SK-MEL-5 (cell line): ENCODE data around the gene RPL27A. TPM values are rescaled to one million over a fixed set of nuclear protein-coding genes. Genes with fewer than 3 reads are reported as not detected.

Experiments
- DNase-seq: peaks from one replicate; pipeline ENCODE4 v3.0.0-alpha.2; 2016; ENCODE audit warnings: low read depth, low spot score
- in situ Hi-C: cut with HindIII; loops from 2 replicates; pipeline ENCODE4 v1.10.0; 2016; ENCODE audit warnings: low sequenced_read_pairs, high pct_unique_total_duplicates, low pct_unique_long_range_greater_than_20kb
- total RNA-seq: library from RNA; depleted of rRNA; stranded (reverse); fragments of >200 nt; shearing (Covaris generic); gene quantifications from 2 replicates; pipeline ENCODE4 v1.2.3, GENCODE V29; 2014

The RPL27A gene
- total RNA-seq, 1 experiment from 2014 or later, result 1,031 TPM

DNA sequence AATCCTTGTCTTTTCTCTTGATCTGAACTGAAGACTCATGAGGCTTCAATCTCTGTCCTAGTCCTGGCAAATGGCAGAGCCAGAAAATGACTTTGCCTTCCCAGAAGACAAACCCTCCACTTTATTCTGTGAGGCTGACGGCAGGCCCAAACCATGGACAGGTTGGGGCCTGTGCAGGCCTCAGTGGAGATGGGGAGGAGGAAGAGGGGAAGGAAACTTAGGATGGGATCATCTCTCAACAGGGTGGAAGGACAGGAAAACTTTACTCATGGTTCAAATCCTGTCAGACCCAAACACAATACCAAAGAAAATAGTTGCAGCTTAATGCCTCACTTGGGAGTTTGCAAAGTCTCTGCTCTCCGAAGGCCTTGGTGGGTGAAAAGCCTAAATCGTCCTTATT, 9.8 kb downstream of the RPL27A start:
- no peak for DNase-seq
- in situ Hi-C loops, result no loop called here

- DNase-seq, result peak; percentile 68
- in situ Hi-C loops, result no loop called here
These were observed 10.5 kb downstream of the RPL27A start for GRCh38 chr11:8693010-8693551.

GRCh38 chr11:8693555-8693954, 11.0 kb downstream of the RPL27A start:
- DNase-seq, result peak; percentile 88
- in situ Hi-C loops, result no loop called here

DNA sequence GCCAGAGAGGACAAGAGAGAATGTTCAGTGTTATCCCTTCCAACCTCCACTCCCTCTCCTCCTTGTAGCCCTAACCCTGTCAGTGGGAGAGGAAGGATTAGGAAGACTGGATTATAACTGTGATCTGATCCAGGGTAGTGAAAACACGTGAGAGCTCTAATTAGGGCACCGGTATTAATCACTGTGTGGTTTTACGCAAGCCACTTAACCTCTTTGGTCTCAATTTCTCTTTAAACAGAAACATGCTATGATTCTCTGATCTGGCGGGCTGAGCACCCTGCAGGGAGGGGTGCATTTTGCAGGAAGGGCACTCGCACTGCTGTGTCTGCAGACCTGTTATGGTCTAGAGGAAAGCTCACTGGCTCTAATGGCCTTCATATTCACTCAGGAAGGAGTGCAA, 11.5 kb downstream of the RPL27A start:
- no peak for DNase-seq
- in situ Hi-C loops, result no loop called here

GRCh38 chr11:8697054-8697453, 14.5 kb downstream of the RPL27A start:
- no peak for DNase-seq
- in situ Hi-C loops, result no loop called here

- DNase-seq, result no peak
- in situ Hi-C loops, result no loop called here
These were observed 15.8 kb downstream of the RPL27A start for GRCh38 chr11:8698379-8698851.

DNA sequence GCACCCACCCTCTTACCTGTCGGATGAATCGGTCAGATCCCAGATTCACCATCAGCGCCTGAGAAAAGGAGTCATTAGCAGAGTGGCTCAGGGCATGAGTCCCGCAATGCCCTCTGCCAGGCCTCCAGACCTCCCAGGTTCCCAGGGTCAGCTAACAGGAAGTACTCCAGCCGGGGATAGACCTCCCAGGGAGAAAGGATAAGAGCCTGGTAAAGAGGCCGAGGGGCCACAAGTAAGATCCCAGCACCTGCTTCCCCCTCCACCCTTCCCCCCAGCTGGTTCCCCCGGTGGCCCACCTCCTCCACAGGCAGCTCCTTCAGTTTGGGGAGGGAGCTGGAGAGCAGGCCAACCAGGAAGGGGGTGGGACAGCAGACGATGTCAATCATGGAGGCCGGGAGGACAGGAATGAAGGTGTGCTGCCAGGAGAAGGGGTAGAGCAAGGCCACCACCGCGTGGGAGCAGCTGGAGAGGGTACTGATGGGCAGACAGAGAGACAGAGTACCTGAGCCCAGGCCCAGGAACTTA, 16.4 kb downstream of the RPL27A start:
- DNase-seq, result no peak
- in situ Hi-C loops, result no loop called here

DNA sequence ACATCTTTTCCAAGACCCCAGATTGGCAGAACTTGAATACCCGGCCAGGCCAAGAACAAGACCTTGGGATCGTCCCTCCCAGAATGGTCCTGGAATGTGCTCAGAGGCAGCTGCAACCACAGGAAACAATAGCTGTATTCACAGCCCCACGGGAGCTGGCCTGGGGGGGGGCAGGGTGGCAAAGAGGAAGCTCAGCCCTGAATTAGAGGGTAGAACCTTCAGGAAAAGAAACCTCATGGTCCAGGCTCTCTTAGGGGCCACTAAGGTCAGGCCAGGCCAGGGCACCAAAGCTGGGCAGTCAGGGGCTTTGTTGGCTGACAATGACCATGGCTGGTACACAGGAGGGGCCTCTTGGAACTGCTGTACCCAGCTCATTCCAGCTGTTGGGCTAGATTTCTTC, 17.3 kb downstream of the RPL27A start:
- in situ Hi-C loops, result no loop called here
- DNase-seq, result peak; percentile 92

DNA sequence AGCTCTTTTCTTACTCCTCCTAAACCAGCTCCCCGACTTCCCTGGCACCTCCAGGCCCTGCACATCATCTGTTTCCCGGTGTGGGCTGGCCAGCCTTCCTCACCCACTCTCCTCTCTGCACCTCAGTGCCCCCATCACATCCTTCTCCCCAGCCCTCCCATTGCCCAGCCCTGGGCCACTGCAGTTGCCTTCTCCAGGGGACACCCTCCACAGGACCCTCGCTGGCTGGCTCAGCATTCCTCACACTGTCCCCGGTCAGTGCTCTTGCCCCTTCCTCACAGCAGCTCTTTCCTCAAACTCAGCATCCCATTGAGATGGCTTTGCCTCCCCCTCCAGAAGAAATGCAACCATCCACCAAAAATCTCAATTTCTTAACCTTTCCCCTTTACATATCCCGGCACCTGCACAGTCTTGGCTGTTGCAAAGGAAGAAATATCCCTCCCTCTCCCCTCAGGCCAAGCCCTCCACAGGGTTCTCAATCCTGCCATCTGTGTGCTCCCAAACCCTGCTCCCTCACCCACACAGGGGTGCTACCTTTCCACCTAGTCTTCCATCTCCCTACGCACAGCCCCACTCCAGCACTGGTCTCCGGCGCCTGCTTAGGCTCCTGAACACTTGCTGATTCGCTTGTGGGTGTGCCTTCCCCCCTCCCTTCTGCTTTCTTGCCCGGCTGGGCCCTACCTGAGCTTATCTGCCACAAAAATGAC, 19.5 kb downstream of the RPL27A start:
- in situ Hi-C loops, result no loop called here
- DNase-seq, result no peak

DNA sequence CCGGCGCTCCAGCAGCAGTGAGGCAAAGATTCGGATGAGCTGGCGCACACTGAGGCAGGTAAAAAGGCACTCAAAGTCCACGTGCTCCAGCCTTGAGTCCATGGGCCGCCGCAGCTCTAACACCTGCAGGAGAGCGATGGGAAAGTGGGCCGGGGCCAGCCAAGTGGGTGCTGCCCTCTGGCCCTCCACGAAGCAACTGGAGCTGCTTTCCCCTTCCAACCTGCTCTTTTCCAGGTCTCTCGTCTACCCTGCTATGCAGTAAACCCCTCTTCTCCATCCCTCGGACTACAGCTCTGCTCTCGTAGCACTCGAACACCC, 20.0 kb downstream of the RPL27A start:
- no peak for DNase-seq
- in situ Hi-C loops, result no loop called here

GRCh38 chr11:8704136-8704535, 21.5 kb downstream of the RPL27A start:
- DNase-seq, result no peak
- in situ Hi-C loops, result no loop called here

DNA sequence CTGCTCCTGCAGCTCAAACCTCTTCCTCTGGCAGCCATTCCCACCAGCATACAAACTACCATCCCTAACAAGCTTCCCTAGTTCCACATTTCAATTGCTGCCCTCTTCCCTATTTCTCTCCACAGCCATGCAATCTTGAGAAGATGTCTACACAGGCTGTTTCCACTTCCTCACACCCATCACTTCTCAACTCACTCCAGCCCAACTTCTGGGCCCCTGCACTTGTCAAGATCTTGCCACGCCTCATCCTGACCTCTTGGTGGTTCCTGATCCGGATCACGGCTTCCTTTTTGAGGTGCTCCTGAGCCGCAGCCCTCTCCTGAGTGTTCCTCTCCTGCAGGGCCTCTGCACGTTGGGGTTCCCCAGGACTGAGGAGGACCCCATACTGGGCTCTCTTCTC, 22.6 kb downstream of the RPL27A start:
- no peak for DNase-seq
- in situ Hi-C loops, result no loop called here

DNA sequence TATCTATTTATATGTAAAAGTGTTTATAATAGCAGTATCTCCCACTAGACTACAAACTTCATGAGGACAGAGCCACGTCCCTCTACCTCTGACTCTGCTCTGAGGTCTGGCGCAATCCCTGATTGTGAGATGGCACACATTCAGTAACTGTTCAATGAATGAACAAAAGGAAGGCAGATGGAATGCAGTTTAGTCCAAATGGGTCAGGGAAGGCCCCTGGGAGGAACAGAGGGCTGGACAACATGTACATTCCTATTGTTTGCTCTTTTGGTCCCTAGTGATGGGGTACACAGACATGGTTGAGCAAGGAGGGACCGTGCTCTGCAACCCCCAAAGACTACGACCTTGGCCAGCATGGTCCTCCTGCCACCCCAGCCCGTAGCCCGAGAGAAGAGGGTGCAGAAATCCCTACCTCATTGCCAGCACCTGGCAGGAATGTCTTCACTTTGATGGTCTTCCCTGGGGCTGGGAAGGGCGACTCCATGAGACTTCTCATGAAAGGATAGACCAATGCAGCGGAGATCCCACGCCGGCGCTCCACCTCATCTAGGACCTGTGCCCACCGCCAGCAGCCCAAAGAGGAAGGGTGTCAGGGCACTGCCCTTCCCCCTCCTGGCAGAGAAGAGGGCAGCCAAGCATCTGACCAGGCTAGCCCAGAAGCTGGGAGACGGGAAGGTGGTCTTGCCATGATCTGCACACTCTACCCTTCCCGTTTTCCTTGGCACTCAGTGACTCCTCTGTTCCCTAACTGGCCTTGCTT, 24.3 kb downstream of the RPL27A start:
- DNase-seq, result no peak
- in situ Hi-C loops, result no loop called here

DNA sequence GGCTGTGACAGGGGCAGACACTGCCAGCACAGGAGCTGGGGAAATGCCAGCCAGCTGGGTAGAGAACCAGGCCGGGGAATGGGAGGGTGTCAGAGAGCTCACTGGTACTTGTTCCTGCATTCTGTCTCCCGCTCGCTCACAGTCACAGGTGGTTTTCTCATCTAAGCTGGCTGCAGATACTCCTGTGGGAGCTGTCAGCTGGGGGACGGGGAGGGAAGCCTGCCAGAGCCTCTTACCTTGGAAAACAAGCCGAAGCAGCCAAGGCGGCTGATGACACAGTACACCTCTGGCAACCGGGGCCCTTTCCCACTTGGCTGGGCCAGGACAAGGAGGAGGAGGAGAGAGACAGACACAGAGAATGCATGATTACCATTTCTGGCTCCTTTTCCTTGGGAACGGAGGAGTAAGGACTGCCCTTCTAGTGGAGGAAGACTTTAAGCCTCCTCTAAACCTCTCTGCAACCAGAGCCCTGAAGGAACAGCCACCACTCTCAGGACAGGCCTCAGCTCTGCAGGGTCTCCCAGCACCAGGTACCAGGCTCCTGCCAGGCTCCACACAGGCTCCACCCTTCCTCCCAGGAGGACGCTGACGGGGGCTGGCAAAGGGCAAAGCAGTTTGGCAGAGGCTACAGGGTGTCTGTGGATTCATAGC, 25.1 kb downstream of the RPL27A start:
- in situ Hi-C loops, result no loop called here
- no peak for DNase-seq

GRCh38 chr11:8709002-8709672, 26.5 kb downstream of the RPL27A start:
- no peak for DNase-seq

DNA sequence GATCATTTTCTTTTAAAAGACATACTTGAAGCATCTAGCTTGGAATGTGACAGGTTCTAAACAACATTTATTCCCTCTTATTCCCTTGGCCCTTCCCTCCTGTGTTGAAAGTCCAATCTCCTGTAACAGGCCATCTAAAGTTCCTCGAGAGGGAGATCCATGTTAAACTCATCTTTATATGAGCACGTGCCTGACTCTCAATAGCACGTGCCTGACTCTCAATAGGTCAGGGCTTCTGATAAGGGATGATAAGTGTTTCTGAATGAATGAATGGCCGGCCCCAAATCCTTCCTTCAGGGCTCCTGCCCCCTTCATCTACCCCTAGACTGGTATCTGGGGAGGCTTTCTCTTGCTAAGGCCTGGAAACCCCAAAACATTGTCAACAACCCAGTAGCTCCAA, 27.2 kb downstream of the RPL27A start:
- DNase-seq, result no peak
- in situ Hi-C loops, result no loop called here

More at GRCh38 chr11:8709002-8709672, 26.5 kb downstream of the RPL27A start:
- in situ Hi-C loops, result no loop called here

GRCh38 chr11:8711895-8712442, 29.4 kb downstream of the RPL27A start:
- no peak for DNase-seq
- in situ Hi-C loops, result no loop called here
